GM19043 (cell line): ENCODE measurements around the gene LPAR5.

Source experiments
- ATAC-seq: cut with Tn5 transposase; IDR thresholded peaks from one replicate; pipeline ENCODE4 v1.9.1; 2021; ENCODE audit warnings: low read depth; ENCODE audit not compliant: unreplicated experiment

Gene LPAR5

DNA sequence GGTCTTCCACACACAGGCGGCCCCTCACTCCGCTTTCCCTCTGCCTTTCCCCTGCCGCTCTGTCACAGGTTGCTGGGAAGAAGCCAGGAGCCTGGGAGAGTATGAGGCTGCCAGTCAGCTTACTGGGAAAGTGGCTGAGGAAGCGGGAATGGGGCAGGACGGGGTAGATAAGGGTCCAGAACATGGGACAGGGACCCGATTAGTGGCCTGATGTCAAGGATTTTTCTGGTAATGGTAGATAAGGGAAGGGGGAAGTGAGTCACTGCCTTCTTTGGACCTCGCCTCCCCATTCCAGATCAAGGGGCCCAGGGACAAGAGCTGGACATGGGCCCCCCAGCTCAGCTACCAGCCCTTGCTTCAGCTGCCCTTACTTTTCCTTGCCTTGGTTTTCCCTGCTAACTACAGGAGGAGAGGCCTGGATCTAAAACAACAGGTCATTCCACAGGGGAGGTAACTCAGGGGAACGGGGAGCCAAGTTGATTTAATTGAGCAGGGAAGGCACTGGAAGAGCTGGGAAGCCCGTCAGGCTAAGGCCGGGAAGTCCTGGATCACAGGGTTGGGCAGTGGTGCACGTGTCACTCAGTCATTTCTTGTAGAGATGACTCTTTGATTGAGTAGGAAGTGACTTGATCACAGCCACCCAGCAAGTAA, 3.5 kb upstream of the LPAR5 start:
- no peak for ATAC-seq

DNA sequence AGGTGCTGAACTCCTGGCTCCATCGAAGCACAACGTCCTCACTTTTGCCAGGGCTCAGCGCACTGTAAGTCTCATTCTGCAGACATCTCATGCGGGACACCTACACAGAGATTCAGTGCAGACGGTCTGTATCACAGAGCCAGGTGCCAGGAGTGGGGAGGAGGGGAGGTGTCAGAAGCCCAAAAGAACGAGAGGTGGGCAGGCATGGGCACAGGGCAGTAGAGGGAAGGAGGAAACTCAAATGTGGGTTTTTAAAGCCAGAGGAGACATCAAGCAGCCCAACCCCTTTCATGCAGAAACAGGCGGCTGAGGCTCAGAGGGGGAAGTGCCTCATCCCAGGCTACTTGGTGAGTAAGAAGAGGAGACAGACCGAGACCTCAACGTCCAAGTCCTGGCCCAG, 2.5 kb upstream of the LPAR5 start:
- ATAC-seq, result no peak

DNA sequence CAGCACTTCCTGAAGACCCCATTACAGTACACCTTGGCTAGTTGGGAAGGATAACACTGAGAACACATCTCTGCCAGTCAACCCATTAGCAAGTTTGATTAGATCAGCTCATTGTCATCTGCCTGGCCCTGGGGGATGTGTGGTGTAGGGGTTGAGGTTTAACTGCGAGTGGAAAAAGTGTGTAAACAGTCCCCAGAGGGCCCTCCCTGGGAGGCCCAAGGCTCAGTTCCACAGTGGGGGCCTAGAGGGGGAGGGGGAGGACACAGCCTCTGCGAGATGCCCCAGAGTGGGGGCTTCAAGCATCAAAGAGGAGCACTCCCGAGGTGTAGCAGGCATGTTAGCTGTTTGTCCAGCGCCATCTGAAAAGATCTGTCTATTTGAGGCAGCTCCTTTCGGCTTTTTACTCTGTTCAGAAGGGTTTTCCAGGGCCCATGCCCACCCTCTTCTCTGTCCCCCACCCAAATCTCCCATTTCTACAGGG, 344 bp downstream of the LPAR5 start:
- ATAC-seq, result no peak

DNA sequence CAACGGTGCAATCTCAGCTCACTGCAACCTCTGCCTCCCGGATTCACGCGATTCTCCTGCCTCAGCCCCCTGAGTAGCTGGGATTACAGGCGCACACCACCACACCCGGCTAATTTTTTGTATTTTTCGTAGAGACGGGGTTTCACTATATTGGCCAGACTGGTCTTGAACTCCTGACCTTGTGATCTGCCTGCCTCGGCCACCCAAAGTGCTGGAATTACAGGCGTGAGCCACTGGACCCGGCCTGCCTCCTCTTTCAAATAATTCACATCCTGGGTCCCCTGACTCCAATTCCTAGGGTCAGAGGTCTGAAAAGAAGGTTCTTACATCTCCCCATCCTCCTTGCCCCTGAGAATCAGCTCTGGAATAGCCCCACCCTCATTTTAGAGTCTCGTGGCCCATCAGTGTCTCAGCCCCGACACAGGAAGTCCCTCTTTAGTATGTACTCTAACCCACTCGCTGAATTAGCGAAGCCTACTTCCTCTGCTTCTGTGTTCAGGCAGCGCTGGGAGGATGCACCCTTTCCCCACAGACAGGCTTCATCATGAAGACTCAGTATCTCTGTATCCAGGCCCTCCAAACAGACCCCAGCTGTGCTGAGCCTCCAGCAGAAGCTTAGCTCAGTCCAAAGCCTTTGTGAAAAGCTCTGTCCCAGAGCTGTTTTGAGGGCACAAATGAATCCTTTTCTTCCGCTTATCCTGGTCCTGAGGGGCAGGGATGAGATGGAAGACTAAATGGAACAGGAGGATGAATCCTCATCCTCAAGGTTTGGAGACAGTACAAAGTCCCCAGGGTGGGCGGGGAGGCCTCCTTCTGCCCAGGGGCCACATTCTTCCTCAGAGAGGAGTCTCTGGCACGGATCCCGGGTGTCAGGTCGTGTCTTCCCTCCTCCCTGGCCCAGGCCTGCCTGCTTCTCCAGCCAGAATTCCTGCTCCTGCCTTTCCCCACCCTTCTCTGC, 3.5 kb downstream of the LPAR5 start:
- ATAC-seq, result peak; percentile 67

DNA sequence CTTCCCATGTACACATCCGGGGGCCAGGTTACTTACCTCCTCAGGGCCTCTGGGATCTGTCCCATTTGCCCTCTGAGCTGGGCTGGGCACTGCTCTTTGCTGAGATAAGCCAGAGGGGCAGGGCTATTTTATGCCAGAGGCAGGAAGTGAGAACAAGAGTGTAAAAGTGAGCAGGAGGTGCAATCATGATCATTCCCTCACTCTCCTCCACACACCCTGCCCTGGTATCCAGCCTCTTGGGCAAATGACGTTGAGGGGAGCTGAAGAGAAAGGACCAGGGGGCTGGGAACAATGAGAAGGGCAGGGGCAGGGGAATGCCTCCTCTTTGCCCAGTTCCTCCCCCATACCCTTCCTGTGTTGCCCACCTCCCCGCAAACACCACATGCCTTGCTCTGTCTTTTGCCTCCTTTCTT, 4.2 kb downstream of the LPAR5 start:
- no peak for ATAC-seq

DNA sequence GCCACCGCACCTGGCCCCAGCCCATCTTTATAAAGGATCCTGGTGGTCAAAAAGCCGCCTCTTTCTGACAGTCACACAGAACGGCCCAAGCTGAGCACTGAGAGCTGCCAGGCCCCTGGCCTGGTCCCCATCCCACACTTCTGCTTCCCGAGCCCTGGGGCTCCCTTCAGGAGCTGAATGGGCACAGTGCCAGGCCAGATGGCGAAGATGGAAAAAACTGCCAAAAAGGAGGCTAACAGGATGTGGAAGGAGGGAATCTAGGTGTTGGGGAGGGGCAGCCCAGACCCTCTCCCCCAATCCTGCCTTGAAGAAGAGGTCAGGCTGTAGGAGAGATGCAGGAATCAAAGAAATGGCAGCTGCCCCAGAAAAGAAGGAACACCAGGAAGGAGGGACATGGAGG, 5.0 kb downstream of the LPAR5 start:
- no peak for ATAC-seq

DNA sequence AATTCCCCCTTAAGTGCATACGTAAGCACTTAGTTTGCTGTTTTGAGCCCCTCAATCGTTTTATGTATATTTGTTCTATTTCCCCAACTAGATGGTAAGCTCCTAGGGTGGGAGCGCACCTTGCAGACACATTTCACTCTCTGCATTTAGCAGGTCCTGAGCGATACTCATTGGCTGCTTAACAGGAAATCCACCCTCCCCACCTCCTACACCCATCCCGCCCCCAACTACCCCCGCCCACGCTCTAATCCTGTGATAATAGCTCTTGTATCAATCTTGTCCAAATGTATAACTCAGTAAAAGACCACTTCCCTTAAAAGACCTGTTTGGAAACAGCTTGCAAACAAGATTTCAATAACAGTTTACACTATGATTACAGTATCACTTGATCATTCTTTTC, 8.1 kb downstream of the LPAR5 start:
- no peak for ATAC-seq

DNA sequence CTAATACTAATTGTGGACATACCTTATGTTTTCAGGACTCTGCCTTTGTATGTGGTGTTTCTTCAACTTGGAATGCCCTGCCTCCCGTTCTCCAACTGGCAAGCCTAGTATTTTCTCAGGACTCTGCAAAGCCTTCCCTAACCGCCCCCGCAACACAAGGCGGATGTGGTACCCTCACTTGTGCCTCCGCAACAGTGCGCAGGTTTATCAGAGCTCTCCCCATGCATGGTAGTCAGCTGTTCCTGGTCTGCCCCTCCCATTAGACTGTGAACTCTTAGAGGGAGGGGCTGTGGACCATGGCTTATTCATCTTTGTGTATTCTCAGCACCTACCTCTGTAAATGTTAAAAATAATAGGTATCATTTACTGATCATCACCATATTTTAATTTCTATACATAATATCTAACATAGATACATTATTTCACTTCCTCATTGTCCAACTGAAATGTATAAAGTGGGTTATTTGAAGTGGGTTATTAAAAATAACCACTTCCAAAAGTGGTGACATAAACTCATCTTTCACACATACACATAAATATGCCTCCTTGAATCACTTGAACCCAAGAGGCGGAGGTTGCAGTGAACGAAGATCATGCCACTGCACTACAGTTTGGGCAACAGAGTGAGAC, 9.0 kb downstream of the LPAR5 start:
- no peak for ATAC-seq

DNA sequence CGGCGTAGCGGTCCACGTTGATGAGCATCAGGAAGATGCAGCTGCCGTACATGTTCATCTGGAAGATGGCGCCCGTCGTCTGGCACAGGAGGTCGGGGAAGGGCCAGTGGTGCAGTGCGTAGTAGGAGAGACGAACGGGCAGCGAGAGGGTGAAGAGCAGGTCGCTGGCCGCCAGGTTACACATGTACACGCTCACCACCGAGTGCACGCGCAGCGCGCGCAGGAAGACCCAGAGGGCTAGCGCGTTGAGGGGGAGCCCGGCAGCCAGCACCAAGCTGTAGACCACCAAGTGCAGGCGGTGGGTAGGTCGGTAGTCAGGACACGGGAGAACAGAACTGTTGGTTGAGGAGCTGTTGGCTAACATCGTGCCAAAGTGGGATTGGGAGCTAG, 14.9 kb downstream of the LPAR5 start:
- no peak for ATAC-seq

DNA sequence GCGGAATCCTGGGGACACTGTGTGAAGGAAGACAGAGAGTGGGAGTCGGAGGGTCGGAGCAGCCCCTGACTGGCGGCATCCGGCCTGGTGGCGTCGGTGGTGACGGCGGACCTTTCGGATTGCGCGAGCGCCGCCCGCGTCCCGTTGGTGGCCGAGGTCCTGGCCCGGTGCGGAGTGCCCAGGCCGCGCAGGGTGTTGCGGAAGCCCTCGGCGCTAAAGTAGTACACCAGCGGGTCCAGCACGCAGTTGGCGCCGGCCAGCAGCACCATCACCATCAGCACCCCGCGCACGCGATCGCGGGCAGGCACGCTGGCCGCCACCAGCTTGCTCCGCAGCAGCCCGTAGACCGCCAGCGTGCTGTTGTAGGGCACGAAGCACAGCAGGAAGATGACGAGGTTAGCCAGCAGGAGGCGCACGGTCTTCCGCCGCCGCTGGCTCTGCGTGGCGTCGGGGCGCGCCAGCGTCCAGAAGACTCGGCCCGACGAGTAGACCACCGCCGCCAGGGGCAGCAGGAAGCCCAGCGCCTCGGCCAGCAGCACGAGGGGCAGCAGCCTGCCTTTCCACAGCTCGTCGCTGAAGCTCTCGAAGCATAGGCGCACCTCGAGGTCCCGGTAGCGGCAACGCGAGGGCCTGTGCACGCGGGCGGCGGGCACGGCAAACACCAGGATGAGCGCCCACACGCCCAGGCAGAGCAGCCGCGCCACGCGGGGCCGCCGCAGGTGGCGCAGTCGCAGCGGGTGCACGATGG, 15.4 kb downstream of the LPAR5 start:
- no peak for ATAC-seq

DNA sequence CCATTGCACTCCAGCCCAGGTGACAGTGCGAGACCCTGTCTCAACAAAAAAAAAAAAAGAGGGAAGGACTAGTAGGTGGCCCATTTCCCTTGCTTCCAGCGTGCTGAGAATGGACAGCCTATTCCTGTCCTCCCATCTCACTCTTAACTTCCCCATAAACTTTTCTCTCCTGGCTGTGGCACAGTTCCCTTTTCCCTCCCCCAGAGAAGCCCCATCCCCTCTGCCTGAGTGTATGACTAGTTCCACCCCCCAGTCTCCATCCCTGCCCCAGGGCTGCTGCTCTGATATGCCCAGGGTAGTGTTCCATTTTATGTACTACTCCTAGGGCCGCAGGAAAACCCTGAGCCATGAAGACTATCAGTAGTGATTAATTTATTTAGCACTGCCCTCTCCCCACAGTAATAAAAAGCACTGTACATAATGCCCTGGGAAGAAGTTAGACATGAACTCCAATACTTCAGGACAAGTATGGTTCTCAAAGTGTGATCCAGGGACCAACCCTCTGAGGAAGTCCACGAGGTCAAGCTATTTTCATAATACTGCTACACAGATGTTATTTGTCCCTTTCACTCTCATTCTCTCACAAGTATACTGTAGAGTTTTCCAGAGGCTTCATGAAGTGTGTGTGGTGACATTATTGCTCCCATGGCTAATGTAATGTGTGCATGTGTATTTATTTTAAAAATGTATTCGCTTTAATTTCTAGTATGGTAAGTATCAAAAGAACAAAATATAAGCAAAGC, 17.1 kb downstream of the LPAR5 start:
- no peak for ATAC-seq

DNA sequence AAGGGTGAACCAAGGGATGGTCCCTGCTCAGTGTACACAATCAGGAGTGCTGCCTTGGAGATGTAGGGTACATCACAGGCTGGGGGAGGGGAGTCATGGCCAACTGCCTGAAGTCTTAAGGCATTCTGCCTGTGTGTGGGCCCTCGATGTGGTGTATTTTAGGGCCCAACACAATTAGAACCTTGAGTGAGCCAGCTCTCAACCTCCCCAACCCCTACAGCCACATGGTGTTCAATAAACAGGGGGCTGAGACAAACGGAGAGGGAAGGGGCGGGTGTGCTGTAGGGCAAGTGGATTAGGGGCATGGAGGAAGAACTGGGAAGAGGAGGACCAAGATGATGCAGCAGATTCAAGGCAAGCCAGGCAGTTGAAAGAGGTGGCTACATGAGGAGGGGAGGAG, 20.0 kb downstream of the LPAR5 start:
- no peak for ATAC-seq

DNA sequence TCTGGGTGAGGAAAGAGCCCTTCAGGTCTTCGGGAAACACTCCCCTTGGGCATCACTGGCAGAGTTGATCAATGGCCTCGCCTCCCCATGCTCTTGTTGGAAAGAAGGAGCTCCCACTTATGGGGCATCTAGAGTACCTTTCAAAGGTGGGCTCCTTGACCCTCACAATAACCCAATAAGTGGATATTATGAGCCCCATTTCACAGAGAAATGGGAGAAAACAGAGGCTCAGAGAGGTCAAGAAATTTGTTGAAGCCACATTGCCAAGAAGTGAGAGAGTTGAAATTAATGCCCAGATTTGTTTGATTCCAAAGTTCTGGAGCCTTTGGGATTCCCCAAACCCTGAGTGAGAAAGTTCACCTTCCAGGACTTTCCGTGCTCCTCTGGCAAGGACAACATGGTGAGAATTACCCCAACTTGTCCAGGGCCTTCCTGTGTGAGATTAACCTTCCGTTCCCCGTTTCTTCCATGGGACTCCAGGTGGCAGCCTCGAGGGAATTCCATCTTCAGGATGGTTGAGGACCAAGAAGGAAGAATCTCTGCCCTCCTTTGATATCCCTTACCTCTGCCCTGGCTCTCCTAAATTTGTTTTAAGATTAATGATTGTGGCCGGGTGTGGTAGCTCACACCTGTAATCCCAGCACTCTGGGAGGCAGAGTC, 21.1 kb downstream of the LPAR5 start:
- no peak for ATAC-seq

DNA sequence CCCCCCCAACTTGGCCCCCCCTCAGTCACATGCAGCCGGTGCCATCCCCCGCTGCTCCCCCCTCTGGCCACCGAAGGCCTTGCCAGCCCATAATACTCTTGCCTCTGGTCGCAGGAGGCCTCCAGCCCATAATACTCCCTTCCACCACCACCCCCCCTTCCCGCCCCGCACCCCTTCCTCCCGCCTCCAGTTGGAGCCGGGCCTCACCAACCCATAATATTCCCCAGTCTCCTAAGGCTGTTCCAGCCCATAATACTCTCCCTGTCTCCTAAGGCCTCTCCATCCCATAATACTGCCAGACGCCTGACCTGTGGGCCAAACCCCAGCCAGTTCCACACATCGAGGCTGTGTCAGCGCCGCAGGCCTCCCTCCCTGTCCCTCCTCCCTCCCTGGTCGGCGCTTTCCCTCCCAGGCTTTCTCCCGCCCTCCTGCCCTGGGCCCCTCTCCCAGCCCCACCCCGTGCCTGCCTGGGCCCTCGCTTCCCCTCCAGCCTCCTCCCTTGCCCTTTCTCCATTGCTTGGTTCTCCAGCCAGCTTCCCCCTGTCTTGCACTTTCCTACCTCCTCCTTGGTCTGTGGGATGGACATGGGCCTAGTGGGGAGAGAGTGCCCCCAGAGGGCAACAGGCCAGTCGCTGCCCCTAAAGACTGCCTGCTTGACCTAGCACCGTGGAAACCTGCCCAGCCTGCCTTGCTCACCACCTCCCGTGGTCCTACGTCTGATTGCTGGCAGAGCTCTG, 21.8 kb downstream of the LPAR5 start:
- no peak for ATAC-seq

DNA sequence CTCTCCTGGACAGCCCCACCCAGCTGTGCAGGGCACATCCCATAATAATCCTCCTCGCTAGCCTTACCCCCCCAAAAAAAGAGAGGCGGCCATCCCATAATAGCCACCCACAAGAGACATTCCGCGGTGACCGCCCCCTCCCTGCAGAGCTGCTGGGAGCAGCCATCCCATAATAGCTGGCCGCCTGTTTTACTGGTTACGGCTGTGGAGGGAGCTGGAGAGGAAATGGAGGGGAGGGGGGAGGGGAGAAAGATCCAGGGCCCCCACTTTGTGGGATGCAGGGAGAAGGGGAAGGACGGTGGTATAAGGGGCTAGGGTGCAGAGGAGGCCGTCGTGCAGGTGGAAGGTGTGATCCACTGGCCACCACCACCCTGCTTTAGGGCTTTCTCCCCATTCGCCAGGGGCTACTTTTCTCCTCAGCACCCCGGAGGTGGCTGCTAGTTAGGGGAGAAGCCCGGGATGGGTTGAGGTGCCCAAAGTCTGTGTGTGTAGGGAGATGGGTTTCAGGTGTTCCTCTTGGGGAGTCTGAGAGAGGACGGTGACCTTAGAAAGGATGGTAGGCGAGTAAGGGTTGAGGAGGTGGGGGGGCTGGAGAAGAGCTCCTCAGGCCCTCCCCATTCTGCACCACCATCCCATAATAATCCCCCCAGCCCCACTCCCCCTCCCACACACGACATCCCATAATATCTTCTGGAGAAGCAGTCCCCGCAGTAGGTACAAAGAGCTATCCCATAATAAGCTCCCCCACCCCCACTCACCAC, 22.6 kb downstream of the LPAR5 start:
- no peak for ATAC-seq

DNA sequence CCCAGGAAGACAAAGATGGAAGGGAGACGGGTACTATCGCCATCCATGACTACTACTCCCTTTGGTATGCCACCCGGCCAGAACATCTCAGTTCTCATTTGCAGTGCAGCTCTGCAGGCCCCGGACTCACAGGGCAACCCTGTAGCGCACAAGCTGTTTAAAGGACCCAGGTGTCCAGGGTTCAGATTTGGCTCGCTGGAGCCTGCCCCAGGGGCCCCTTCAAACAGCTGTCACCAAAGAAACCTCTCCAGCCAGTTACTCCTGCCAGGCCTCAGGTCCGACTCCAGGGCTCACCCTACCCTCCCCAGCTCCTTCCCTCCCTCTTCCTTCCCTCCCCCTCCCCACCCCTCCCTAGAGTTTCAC, 23.1 kb downstream of the LPAR5 start:
- no peak for ATAC-seq

DNA sequence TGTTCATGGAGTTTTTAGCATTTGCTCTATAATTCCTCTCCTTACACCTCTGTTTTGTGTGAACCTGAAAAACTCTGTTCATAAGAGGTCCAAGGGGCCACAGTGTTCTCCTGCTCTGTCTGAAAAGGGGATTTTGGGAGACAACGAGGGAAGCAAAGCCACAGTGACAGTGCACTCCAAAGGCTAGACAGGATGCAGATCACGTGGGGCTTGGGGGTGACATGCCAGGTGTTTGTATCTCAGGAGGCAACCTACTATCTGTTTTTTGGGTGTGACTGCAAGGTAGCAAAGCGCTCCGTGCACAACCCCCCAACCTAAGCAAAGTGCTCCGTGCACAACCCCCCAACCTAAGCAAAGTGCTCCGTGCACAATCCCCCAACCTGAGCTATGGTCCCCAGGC, 23.5 kb downstream of the LPAR5 start:
- ATAC-seq, result no peak

DNA sequence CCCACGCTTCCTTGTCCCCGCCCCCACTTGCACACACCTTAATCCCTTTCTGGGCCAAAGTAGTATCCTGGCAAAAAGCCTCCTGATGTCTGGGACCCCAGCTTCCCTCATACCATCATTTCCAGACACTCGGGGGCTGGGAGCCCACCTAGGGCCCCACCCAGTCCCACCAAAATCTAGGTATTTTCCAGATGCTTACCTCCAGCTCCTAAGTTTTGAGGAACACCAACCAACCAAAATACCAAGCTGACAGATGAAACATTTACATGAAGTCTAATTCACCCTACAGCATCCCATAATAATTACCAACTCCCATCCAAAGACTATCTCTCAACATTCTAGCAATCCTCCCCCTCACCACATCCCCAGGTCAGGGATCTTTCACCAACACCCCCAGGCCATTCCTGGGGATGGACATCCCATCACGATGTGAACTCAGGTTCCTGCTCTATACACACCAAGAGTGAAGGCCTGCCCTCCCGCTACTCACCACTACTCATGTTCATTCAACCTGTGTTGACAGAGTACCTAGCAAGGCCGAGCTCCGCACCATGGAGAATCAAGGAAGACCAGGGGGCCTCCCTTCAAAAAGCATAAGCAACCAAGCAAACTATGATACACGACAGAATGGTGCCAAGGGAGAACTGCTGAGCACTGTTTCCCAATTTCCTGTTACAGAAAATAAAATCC, 27.0 kb downstream of the LPAR5 start:
- no peak for ATAC-seq
